GM21619 (cell line): ENCODE data around the gene C9orf85.

Experiments
- ATAC-seq: cut with Tn5 transposase; IDR thresholded peaks from one replicate; pipeline ENCODE4 v1.9.1; 2021; ENCODE audit not compliant: unreplicated experiment

The C9orf85 gene

DNA sequence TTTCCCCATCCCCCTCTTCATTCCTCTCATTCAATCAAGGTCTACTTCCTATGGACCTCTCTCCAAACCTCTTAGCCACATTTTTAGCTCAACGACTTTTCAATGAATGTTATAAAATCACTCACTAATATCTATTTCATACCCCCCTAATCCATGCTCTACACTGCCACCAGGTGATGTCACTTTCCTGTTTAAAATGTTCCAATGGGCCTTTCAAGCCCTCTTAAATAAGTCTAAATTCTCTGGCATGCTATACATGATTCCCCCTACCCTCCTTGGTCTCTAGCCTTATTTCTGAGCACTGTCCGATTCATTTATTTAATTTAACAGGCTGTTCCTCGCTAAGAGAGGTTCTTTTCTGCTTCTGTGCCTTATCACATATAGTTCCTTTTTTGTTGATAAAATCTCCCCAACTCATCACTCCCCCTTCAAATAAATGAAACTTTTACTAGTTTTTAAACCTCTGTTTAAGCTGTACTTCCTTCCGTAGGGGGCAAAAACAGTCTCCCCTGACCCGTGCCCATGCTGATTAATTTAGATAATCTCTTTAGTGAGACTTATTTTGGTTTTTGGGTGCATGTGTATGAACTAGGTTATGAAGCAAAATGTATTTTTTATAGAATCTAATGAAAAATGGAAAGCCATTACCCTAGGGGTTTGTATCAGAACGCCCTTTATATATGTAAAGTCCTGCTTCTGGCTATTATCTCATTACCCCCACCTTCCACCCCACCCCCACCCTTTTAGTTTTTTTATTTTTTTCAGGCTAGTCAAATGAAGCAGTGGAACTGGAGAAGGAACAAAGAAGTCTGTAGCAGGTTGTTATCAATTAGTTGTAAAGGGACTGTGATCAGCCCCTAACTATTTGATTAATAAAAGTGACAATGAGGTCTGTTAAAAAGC lies 9.5 kb upstream of the C9orf85 start:
- no peak for ATAC-seq

DNA sequence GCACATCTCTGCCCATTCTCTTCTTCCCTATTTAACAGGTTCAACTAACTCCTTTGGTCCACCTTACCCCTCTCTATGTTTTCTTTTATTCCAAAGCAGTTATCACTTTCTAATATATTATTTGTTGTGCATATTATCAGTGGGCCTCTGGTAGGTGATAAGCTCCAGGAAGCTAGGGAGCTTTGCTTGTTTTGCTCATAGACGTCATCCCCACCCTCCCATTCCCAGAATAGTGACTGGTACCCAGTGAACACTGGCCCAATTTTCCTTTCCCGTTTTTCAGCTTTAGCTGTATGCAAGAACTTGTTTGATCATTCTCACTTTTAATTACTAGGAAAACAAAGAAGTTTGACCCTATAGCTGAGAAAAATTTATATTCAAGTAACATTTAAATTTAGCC lies 7.4 kb upstream of the C9orf85 start:
- ATAC-seq, result no peak

DNA sequence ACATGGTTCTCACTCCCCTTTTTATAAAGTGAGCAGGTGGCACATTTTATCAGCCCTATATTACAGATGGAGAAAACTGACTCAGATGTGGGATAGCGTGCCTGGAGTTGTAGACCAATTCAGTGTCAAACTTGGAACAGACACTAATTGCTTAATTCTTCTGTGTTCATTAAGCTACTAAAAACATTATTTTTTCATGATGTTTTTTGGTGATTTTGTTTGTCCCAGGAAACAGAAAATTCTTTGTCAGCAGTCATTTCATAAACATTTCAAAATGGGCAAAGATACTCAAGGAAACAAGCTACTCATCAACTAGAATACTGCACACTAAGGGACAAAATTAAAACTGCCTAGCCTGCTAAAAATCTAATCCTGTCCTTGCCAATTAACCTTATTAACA lies 2.6 kb upstream of the C9orf85 start:
- ATAC-seq, result no peak

DNA sequence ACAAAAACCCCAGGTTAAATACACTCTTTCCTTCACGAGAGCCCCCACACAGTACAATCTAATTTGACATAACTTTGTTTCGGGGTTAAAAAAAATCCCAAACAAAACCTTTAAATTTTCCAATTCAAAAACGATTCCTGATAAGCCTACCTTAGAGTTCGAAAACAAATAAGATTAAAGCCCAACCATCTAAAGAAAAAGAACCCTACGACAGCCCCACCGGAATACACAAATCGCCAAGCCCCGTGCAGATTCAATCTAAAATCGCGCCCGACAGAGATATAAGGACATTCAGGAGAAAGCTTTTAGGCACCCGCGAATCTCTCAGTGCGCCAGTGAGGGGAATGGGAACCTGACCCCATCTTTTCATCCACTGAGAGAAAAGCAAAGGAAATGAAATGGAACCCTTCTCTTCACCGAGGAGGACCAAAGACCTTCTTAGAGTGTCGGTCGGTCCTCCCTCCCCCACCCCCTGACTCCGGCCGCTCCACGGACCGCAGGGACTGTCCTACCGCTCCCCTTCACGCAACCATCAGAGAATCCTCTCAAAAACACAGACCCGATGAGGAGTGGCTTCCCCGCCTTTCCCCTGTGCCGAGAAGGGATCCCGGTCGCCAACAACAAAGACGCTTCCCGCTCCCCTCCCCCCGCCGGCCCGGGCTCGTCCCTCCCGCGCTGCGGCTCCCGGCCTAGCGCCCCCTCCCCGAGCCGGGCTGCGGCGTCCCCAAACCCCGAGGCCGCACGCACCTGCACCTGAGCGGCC lies 1.4 kb upstream of the C9orf85 start:
- ATAC-seq, result peak; percentile 6

DNA sequence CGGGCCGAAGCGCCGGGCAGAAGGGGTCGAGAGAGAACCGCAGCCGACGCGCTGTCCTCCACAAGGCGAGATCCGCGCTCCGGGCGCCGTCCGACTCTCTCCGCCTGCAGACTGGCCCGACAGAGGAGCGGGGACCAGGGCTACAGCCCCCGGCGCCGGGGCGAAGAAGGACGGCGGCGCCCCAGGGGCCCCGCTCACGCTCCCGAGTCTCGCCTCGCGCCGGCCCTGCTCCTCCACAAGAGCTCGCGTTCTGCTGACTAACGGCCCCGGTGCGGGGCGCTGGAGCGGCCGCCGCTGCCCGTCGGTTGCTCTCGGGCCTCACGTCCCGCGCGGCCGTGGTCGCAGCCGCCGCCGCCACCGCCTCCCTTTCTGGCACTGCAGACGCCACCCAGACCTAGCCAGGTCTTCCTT lies 784 bp upstream of the C9orf85 start:
- ATAC-seq, result peak; percentile 11

DNA sequence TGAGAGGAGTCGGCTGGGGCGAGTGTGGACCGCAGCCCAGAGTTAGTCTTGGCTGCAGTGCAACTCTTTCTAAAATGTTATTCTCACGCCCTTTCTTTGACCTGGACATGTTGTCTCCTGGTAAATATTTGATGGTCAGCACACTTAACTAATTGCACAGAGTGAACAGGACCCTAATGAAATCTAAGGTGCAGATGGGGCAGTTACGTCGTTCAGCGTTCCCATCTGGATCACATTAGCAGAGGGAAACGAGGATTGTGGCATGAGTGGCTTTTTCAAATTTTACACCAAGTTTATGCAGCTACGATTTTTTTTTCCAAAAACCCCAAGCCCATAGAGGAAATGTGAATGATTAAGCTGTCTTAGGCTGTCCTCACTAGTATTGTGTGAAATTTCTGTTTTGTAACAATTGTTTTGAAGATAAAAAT lies 483 bp downstream of the C9orf85 start:
- ATAC-seq, result no peak

DNA sequence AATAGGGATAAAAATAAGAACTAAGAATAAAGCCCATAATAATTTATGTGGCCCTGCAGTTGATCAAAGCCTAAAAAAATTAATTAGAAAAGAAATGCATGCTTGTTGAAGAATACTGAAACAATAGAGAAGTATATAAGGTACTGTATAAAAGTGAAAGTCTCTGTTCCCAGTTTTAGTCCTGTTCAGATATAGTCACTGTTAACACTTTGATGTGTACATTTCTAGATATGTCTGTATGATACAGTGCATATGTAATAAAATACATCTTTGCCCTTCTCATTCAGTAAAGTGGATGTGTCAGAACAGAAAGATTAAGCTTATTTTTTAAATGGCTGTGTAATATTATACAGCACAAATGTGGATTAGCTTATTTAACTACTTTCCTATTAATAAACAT lies 4.1 kb downstream of the C9orf85 start:
- ATAC-seq, result no peak

DNA sequence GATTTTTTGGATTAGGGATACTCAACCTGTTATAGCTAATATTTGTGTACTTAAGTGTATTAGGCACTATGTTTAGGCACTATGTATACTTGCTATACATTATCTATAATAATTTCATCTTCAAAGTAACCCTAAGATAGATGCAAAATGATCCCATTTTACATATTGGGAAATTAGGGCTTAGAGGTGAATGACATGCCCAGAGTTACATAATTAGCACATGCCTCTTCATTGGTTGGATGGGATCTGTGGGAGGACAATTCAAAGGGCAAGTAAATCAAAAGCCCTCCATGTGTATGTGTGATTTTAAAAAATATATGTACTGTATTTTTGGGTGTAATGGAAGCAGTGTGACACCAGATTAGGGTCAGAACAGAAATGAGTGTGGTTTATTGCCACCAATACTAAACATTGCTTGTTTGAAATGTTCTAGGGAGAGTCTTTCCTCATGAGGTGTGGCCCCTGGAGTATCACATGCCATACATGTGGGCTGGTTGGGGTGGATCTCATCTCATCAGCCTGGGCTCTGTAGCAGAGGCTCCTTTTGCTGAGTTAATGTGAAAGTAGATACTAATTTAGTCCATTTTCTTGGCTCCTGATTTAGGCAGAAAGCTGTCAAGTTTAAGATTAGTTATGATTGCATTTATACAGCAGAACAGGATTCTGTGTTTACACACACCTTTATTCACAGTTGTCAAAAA lies 5.5 kb downstream of the C9orf85 start:
- peak; percentile 72 for ATAC-seq

DNA sequence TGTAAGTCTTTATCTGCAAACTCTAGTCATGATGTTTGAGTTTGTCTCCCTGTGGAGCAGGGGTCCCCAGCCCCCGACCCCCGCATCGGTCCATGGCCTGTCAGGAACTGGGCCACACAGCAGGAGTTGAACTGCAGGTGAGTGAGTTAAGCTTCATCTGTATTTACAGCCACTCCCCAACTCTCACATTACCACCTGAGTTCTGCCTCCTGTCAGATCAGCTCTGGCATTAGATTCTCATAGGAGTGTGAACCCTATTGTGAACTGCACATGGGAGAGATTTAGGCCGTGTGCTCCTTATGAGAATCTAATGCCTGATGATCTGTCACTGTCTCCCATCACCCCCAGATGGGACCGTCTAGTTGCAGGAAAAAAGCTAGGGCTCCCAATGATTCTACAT lies 7.0 kb downstream of the C9orf85 start:
- ATAC-seq, result no peak

DNA sequence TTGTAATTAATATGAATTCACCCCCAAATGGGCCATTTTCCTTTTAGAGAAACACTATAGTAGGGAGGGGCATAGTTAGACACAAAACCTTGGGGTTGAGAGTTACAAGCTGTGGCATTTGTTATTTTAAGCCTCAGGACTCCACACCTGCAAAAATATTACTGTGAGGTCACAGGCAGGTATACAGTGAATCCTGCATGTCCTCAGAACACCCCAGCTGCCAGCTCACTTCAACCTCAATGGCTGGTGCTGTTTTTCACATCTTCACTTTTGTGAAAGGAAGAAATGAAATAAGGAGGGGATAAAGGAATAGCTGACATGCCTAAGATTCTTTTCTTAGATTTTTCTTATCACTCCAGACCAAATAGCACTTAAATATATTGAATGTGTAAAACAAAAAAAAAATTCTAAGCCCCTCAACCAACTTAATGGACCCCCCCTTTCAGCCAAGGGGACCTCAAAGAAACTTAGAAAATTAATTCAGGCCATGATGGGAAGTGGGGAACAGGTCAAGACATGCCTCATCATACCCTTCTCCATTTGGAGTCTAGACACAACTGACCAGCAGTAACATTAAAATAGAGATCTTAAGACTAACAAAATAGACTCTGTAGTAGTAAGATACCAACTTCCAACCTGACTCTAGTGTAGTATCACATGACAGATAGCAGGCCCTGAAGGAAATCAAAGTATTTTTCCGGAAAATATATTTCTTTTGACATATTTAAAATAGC lies 9.2 kb downstream of the C9orf85 start:
- no peak for ATAC-seq

DNA sequence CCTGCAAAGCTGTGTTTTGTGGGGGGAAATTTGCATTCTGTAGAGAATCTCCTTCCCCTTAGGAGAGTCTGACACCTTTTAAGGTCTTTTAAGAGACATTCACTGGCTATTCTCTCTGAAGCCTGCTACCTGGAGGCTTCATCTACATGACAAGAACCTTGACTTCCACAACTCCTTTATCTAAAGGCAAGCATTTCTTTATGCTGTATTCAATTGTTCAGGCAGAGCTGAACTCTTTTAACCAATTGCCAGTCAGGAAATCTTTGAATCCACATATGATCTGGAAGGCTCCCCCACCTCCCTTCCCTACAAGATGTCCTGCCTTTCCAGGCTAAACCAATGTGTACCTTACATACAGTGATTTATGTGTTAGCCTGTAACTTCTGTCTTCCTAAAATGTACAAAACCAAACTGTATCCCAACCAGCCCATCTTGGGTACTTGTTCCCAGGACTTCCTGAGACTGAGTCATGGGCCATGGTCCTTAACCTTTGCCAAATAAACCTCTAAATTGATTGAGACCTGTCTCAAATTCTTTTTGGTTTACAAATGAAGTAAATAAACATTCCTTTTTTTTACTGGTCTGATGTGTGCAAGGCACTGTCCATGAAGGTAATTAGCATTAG lies 9.9 kb downstream of the C9orf85 start:
- ATAC-seq, result no peak

DNA sequence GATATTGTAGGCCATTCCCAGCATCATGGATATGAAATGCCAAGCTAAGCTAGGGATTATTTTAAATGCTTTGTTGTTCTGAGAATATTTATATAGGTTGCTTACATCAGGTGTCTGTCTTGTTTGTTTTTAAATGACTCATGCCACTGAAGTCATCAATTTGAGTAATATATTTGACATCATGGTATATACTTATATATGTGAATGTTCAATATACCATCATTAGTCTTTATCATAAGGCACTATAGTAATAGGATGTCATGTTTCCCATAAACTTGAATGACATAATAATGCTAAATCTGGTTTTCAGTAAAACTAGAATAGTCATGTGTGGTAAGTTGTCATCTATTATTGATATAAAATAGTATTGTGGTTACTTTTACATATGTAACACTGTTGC lies 13.1 kb downstream of the C9orf85 start:
- no peak for ATAC-seq

DNA sequence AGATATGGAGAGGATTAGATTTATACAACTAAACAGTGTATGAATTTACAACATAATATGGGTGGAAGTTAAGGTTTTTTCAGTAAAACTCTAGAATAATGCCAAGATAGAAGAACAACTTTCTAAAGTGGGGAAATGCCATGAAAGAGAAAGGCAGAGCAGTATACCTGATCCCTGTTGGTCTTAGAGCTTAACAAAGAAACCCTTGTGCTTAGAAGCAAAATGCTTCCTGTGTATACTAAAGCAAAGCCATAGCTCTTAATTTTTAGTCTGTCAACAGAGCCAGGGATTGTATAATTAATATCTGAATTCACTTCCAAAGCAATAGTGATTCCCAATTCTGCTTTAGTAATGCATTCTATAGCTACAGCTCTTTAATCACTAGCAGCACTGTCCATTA lies 14.4 kb downstream of the C9orf85 start:
- no peak for ATAC-seq

DNA sequence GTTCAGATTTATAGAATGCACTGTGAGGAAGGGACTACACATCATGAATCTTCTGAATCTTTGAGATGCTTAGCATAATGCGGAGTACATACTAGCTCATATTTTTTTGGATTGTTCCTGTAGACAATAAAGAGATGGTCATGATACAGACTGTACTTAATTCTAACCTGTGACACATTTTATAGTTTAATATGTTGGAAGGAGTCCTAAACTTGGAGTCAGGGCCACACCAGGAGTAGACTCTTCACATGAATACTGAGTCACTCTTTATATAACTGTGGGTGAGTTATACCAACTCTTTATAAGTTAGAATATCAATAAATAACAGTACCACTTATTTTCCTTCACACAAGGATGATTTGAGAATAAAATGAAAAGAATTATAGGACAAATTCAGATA lies 16.9 kb downstream of the C9orf85 start:
- ATAC-seq, result no peak

DNA sequence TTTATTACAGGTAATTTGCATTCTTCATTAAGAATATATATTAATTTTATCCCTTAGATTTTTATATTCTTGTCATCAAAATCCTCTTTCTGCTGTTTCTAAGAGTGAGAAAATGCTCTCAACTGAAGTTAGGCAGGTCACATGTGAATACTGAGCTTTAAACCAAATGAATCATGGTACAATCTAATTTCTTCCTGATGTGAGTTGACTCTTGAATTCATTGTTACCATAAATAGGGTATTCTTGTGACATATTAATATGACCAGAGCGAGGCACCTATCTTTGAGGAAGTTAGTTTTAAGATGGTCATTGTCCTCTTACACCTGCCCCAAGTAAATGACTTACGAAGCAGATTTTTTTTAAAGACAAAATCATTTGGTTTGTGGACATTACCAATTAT lies 17.4 kb downstream of the C9orf85 start:
- no peak for ATAC-seq

DNA sequence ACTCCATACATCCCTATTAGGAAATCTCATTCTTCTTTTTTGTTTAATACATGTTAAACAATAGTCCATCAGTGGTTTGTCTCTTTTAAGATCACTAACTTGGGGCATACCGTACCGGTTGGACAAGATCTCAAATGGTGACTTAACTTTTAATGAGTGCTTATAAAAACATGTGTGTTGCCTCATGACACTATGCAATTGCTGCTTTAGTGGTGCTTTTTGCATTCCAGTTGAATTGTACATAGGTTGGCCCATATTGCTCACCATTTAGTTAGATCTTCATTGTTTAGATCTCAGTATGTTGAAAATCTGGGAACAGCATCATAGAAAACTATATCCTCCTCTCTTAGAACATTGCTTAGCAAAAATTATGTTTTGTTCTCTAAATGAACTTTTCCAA lies 17.8 kb downstream of the C9orf85 start:
- ATAC-seq, result no peak

DNA sequence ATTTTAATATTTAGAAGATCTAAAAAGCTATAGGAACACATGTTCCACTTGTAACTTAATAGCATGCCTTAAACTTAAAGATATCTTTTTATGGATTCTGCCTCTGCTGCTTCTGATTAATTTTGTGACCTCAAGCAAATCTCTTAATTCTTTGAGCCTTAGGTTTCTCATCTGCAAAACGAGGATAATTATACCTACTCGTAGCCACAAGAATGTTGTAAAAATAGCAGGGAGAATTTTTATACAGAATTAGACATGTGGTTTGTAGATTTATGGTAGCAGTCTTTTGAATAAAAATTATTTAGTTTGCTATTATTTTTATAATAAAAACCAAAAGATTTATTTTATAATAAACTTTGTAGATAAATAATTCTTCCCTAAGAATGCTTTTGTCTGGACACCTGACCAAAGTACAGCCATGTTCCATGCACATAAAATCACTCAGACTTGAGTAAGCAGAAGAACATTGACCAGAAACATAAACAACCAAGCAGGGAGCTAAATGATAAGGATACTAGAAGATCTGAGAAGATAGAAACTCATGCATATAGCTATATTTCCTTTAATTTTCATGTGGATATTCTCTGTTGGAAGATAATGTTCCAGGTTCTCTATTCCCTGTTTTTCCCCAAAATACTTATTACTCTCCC lies 18.5 kb downstream of the C9orf85 start:
- ATAC-seq, result no peak

DNA sequence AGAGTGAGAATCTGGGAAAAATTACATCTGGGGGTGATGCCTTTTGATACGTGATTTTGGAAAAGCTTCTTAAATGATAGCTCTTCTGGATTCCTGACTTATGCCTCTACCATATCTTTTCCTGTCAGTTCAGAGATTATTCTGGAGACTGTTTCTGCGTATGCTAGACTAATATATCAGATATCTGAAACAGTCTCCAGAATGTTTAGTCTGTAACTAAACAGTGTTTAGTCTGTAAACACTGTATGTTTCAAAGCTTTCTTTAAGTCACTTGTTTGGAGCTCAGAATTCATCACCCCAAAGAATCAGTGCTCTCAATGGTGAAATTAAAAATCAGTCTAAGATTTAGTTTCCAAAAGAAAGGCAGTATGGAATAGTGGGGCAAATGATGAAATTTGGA lies 19.7 kb downstream of the C9orf85 start:
- ATAC-seq, result no peak

DNA sequence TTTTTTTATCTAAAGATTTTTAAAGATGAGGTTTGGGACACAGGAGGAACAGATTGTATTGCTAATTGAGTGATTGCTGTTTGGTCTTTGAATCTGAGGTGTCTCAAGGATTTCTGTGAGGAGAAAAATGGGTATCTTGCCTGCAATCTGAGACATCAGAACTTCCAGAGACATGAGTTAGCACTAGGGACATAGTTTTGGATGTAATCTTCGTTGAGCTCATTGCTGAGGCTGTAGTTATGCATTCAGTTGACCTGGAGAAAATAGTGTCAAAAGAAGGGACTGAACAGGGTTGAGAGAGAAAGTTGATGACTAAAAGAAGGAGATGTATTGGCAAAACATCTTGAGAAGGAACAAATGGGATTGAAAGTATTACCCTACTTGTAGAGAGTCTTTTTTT lies 24.6 kb downstream of the C9orf85 start:
- ATAC-seq, result no peak

DNA sequence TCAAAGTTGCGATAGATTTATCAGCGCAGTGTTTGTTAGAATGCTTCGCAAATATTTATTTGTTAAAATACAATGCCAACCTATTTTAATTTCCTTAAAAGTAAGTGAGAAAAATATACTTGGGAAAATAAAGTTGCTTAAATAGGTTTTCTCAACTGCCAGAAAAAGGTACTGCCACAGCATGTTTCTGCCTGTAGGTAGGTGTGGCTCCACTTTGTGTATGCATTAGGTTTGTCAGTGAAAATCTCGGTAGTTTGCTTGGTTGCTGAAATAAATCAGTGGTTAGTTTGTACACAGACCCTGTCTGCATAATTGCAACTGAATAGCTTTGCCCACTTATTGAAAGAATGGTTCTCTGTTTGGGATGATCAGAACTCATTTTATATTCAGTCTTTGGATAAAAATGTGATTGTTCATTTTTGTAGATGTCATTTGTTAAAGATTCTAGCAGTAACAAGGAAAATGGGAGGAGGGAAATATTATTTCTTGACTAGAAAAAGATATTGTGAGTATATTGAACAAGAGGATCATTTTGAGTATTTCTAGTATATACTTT lies 25.7 kb downstream of the C9orf85 start:
- ATAC-seq, result no peak
